ENCODE measurements around the gene GIMD1.

GIMD1 gene

GRCh38 chr4:106315476-106315967, 53.1 kb downstream of the GIMD1 start:
- DNase-seq (ENCODE audit: low read depth in 2 of 2, low spot score in 1 of 2), result no peak

- no peak for DNase-seq (ENCODE audit: low read depth in 2 of 2, low spot score in 1 of 2)
These were observed 53.6 kb downstream of the GIMD1 start for GRCh38 chr4:106314960-106315359.

- DNase-seq (ENCODE audit: low read depth in 2 of 2, low spot score in 1 of 2), result no peak
These were observed 55.5 kb downstream of the GIMD1 start for GRCh38 chr4:106312997-106313522.

- DNase-seq (ENCODE audit: low read depth in 2 of 2, low spot score in 1 of 2), result no peak
These were observed 56.2 kb downstream of the GIMD1 start for GRCh38 chr4:106312377-106312776.

Measured in stimulated activated CD8-positive, alpha-beta memory T cell treated with anti-CD3 and anti-CD28 coated beads, Interleukin-4, amount 100 ng/mL, for 1 hour (primary cell).